C4-2B (cell line): ENCODE results near the gene NTRK3.

Experiments
- H3K27ac ChIP-seq: fragments of 450-650 bp; 2 replicates; pipeline ENCODE4 v1.5.1; 2017
- ZFX ChIP-seq: fragments of 450-650 bp; IDR thresholded peaks from 2 replicates; pipeline ENCODE4 v1.6.1; 2017
- TF ChIP-seq, protein P1 (sequence below): fragments of 450-650 bp; conservative IDR thresholded peaks from 2 replicates; pipeline ENCODE4 v1.5.1; 2017; ENCODE audit warnings: mild to moderate bottlenecking

NTRK3 gene

DNA sequence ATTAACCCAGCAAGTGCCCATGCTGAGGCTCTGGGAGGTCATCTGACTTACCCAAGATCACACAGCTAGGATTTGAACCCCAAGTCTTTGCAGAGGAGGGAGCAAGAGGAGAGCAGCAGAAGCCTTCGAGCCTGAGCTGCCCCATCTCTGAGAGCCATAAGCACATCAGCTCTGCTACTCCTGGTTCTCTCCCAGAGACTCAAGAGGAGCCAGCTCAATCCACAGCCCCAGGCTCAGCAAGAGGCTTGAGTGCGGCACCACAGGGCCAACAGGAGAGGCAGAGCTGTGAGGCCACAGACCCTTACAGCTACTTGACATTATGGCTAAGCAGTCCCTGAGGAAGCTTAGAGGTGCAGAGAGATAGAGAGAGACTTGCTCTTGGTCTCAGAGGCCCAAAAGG lies 15.9 kb upstream of the NTRK3 start:
- TF ChIP-seq, protein P1, sequence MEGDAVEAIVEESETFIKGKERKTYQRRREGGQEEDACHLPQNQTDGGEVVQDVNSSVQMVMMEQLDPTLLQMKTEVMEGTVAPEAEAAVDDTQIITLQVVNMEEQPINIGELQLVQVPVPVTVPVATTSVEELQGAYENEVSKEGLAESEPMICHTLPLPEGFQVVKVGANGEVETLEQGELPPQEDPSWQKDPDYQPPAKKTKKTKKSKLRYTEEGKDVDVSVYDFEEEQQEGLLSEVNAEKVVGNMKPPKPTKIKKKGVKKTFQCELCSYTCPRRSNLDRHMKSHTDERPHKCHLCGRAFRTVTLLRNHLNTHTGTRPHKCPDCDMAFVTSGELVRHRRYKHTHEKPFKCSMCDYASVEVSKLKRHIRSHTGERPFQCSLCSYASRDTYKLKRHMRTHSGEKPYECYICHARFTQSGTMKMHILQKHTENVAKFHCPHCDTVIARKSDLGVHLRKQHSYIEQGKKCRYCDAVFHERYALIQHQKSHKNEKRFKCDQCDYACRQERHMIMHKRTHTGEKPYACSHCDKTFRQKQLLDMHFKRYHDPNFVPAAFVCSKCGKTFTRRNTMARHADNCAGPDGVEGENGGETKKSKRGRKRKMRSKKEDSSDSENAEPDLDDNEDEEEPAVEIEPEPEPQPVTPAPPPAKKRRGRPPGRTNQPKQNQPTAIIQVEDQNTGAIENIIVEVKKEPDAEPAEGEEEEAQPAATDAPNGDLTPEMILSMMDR, result no peak
- TF ChIP-seq ZFX, result no peak

DNA sequence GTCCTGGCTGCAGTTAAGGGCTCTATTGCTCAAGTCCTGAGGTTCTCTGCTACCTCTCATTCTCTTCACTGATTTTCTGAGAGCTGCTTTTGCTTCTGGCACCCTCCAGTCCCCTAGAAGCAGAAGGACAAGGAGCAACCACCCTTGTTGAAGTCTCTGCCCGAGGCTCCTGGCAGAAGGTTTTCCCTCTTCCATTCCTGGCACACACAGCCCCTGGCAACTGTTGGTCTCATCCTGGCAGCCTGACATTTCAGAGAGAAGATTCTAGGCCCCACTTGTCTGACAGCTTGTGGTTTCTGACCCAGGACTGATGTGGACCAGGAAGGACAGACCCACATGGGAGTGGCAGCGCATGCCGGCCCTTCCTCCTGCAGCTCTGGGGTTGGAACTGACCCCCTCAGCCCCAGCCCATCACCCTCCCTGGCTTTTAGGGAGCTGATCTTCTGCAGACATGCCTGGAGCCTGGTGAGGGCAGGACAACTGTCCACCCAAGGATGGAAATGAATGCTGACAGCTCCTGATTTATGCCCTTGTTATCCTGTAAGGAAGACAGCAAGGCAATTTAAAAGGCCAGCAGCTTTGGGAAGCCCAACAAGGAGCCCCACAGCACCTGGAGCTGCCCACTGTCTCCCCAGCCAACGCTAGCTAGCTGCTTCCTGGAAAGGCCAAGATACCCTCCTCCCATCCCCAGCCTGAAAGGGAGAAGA lies 13.0 kb upstream of the NTRK3 start:
- no peak overlapping the region for H3K27ac ChIP-seq
- TF ChIP-seq, protein P1, result no peak
- no peak for TF ChIP-seq ZFX

More for the DNA sequence above, 15.9 kb upstream of the NTRK3 start:
- H3K27ac ChIP-seq, result no peak overlapping the region

DNA sequence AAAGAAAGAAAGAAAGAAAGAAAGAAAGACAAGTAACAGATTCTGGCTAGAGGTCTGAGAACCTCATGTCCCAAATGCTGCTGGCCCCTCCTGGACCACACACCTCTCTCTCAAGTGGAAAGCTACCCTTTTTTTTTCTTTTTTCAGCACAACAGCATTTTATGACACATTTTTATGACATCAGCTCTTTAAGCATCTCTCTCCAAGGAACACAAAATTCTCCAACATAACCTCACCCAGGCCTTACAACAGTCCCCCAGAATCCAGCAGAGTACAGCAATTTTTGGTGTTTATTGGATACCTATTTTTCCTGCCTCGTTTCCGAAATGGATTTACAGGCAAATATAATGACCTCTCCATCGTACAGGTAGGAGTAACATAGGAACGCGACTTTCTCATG lies 11.2 kb upstream of the NTRK3 start:
- TF ChIP-seq ZFX, result no peak
- TF ChIP-seq, protein P1, result no peak

DNA sequence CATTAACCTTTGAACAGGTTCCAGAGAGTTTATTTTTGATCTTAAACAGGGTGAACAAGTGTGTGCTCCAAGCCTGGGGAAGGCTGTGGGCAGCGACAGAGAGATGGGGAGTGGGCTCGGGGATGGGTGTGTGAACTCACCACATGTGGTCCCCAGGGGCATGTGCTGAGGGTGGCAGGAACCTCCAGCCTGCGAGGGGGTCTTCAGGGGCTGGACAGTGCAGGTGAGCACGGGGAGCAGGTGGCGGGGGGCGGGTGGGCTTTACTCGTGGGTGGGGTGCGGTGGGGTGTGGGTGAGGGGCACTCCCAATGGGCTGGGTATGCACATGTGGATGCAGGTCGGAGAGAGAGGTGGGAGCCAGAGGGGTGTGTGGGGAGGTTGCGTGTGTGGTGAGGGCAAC lies 9.6 kb upstream of the NTRK3 start:
- H3K27ac ChIP-seq, result no peak overlapping the region
- TF ChIP-seq, protein P1, result no peak
- TF ChIP-seq ZFX, result no peak

More for the DNA sequence above, 11.2 kb upstream of the NTRK3 start:
- no peak overlapping the region for H3K27ac ChIP-seq

DNA sequence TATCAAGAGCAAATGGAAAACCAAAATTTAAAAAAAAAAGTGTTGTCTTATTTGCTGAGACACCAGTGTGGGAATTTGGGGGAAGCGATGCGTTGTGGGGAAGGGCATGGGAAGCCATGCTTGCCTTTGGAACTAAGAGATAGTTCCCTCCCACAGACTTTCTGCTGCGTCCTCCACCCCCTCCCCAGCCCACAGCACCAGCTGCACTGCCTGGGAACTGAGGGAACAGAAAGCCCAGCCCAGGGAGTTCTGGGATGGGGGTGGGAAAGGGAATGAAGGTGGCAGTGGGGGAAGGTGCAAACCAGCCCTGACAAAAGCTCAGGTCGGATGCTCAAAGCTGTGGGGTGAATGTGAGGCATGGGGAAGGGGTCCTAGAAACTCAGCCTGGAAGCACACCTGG lies 8.1 kb upstream of the NTRK3 start:
- no peak overlapping the region for H3K27ac ChIP-seq
- TF ChIP-seq, protein P1, result no peak
- TF ChIP-seq ZFX, result no peak

DNA sequence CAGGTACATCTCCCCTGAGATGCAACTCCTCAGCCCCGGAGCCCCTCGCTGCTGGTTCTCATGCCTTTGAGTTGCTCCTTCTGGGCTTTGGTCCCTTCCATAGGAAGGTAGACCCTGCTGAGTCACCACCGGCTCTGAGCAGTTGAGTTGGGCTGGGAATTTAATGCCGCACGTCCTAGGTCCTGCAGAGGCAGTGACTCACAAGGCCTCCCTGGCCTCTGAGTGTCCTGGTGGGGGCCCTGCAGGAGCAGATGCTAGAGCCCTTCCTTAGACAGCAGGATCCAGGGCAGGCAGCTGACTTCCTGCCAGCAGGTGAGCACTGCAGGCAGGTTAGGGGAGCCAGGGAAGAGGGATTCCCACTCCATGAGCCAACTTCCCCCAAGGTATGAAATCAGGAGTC lies 5.5 kb upstream of the NTRK3 start:
- TF ChIP-seq, protein P1, result no peak
- no peak for TF ChIP-seq ZFX
- no peak overlapping the region for H3K27ac ChIP-seq

DNA sequence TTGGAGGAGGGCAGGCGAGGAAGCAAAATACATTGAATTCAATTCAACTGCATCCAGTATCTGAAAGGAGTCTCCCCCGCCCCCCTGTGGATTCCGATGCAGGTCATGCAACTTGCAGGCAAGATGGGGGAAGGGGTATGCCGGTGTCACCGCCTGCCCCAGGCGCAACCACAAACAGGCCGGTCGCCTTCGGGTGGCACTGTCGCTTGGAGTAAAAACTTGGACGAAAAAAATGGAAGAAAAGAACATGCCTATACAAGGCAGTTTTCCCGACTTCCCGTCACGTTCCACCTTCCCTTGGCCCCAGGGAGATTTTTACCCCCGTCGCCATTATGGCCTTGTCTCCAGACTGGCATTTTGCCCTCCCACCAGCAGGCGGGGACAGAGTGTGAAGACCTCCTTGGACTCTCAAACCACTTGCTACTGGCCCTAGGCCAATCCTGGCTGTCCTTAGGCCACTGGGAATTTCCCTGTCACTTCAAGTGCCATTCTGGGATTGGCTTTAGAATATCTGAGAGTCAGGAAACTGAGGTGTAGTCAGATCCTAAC lies 1.6 kb upstream of the NTRK3 start:
- no peak overlapping the region for H3K27ac ChIP-seq
- TF ChIP-seq, protein P1, result no peak; the same call in 1 of the 2 replicates
- TF ChIP-seq ZFX, result no peak
